T-cell (primary cell): ENCODE results near the gene APBB1IP. TPM values are rescaled to one million over a fixed set of nuclear protein-coding genes. Genes with fewer than 3 reads are reported as not detected.

Experiments used
- ATAC-seq, 4 experiments: fragments of 200-7000 bp in 3 of 4; fragments of 150-1000 bp in 1 of 4; cut with Tn5 transposase; replicated peaks in 1 of 4; 1 replicate in 3 of 4; 2 replicates in 1 of 4; pipeline ENCODE4 v1.10.0; 2021; ENCODE audit warnings: moderate library complexity in 3 of 4, mild to moderate bottlenecking in 2 of 4, moderate number of reproducible peaks in 1 of 4
- CTCF ChIA-PET, 2 donors: fragments of 300-600 bp; sonication (Branson Sonifier 250); formaldehyde crosslinking; loops; one replicate each; lab custom pipeline; 2022; ENCODE audit warnings: antibody characterized with exemption in 2 of 2; lab: Charles Lee
- POLR2A ChIA-PET, 2 donors: fragments of 300-600 bp; sonication (Branson Sonifier 250); formaldehyde crosslinking; loops; one replicate each; lab custom pipeline; 2022; ENCODE audit warnings: antibody characterized with exemption in 2 of 2; lab: Charles Lee
- DNase-seq, 35 experiments: peaks; one replicate each; pipeline versions ENCODE4 v3.0.0 to v3.0.0-alpha.2; 2013 to 2023
- H3K27ac ChIP-seq: one replicate; pipeline ENCODE4 v1.5.1; 2013; ENCODE audit warnings: low read length
- H3K27me3 ChIP-seq, 2 experiments: replicated peaks in 1 of 2; 1 replicate in 1 of 2; 2 replicates in 1 of 2; pipeline versions ENCODE4 v1.6.1 to v1.7.0; 2013; ENCODE audit warnings: low read length in 1 of 2, mixed read lengths in 1 of 2; ENCODE audit not compliant: control insufficient read depth in 2 of 2, insufficient read depth in 2 of 2; ENCODE audit errors: extremely low read depth in 1 of 2
- H3K36me3 ChIP-seq, 2 donors: 1 replicate in 1 of 2; 2 replicates in 1 of 2; pipeline versions ENCODE4 v1.6.1 to v1.7.0; 2013; ENCODE audit warnings: low read length in 1 of 2; ENCODE audit not compliant: control insufficient read depth in 2 of 2, insufficient read depth in 1 of 2; ENCODE audit errors: extremely low read depth in 1 of 2
- H3K4me1 ChIP-seq, 2 experiments: 1 replicate in 1 of 2; 2 replicates in 1 of 2; pipeline versions ENCODE4 v1.6.1 to v1.7.0; 2013; ENCODE audit warnings: low read length in 2 of 2, mixed read lengths in 1 of 2; ENCODE audit not compliant: insufficient read depth in 2 of 2, control insufficient read depth in 1 of 2; ENCODE audit errors: extremely low read depth in 1 of 2
- H3K4me3 ChIP-seq, 2 donors: 1 replicate in 1 of 2; 2 replicates in 1 of 2; pipeline versions ENCODE4 v1.5.1 to v1.7.0; 2013; ENCODE audit warnings: mild to moderate bottlenecking in 2 of 2, low read length in 1 of 2, moderate library complexity in 1 of 2; ENCODE audit not compliant: control insufficient read depth in 1 of 2; ENCODE audit errors: extremely low read depth in 1 of 2
- H3K9me3 ChIP-seq: 2 replicates; pipeline ENCODE4 v1.7.0; 2013
- H3K27ac Mint-ChIP-seq, 2 donors: one replicate each; pipeline ENCODE4 v1.8.0; 2020 to 2021; ENCODE audit warnings: mild to moderate bottlenecking in 2 of 2, mixed read lengths in 2 of 2
- H3K27me3 Mint-ChIP-seq, 2 donors: one replicate each; pipeline ENCODE4 v1.8.0; 2021 to 2022; ENCODE audit warnings: mixed read lengths in 2 of 2
- H3K36me3 Mint-ChIP-seq: one replicate; pipeline ENCODE4 v1.8.0; 2021; ENCODE audit warnings: mixed read lengths
- H3K4me1 Mint-ChIP-seq, 3 donors: one replicate each; pipeline ENCODE4 v1.8.0; 2020 to 2022; ENCODE audit warnings: mixed read lengths in 3 of 3, mild to moderate bottlenecking in 1 of 3
- H3K4me3 Mint-ChIP-seq, 3 donors: one replicate each; pipeline ENCODE4 v1.8.0; 2020 to 2022; ENCODE audit warnings: mild to moderate bottlenecking in 3 of 3, mixed read lengths in 3 of 3, moderate library complexity in 3 of 3
- H3K9me3 Mint-ChIP-seq, 3 donors: one replicate each; pipeline ENCODE4 v1.8.0; 2020 to 2022; ENCODE audit warnings: mixed read lengths in 3 of 3
- WGBS: methylation state at CpG from one replicate; pipeline ENCODE4 v1.1.5; 2013; ENCODE audit warnings: missing lambda C conversion rate; ENCODE audit not compliant: insufficient coverage; 5-methylcytosine and 5-hydroxymethylcytosine counted together
- total RNA-seq, 35 experiments: library from RNA in 6 of 35; stranded (reverse) in 6 of 35; fragments of 120-200 nt in 1 of 35; gene quantifications; one replicate each; pipeline versions ENCODE4 v1.2.1 to v1.2.4 and lab custom pipeline; 2013 to 2026

Gene APBB1IP
- total RNA-seq, 5 donors from 2014 or later (not counting 1 experiment from before 2014, with no cell fraction given): 86.5 to 102 (median 88.4) TPM

- Histone ChIP-seq H3K4me3 (no peak overlapping the region), H3K4me1 (no peaks in the 10 kb centered on the region), H3K27ac (no peak overlapping the region), H3K27me3 (no peaks in the 10 kb centered on the region), H3K9me3 (no peaks in the 10 kb centered on the region), H3K36me3 (peaks cover 8 to 66% of the 10 kb centered on the region in 2 donors)
- CTCF ChIA-PET: no interaction called here
- Mint-ChIP-seq H3K36me3 (peaks cover 73% of the 10 kb centered on the region), H3K9me3 (no peaks in the 10 kb centered on the region), H3K4me3 (no peak overlapping the region), H3K27ac (peak overlapping the region; percentile 57 to 65), H3K4me1 (peaks cover 15 to 23% (median 20%) of the 10 kb centered on the region in 3 donors), H3K27me3 (no peaks in the 10 kb centered on the region)
- POLR2A ChIA-PET: no interaction called here
- DNase-seq (no peak), ATAC-seq (no peak)
These were observed 69.3 kb downstream of the APBB1IP start for GRCh38 chr10:26507441-26507840.

- Histone ChIP-seq H3K4me3 (no peak overlapping the region), H3K36me3 (peaks cover 9 to 69% of the 10 kb centered on the region in 2 donors), H3K4me1 (no peaks in the 10 kb centered on the region), H3K27ac (no peak overlapping the region), H3K27me3 (no peaks in the 10 kb centered on the region), H3K9me3 (no peaks in the 10 kb centered on the region)
- Mint-ChIP-seq H3K27ac (no peak overlapping the region), H3K27me3 (no peaks in the 10 kb centered on the region), H3K9me3 (no peaks in the 10 kb centered on the region), H3K4me3 (no peak overlapping the region), H3K36me3 (peaks cover 76% of the 10 kb centered on the region), H3K4me1 (peaks cover 12 to 20% (median 19%) of the 10 kb centered on the region in 3 donors)
- ChIA-PET CTCF (no interaction called here), POLR2A (no interaction called here)
- WGBS: 100% methylated on average over 1 of the region's 4 CpGs
- no peak for DNase-seq
- ATAC-seq: no peak
These were observed 69.9 kb downstream of the APBB1IP start for GRCh38 chr10:26508016-26508415.

GRCh38 chr10:26509307-26509706, 71.2 kb downstream of the APBB1IP start:
- no peak overlapping the region for H3K27ac ChIP-seq
- no peaks in the 10 kb centered on the region for H3K9me3 ChIP-seq
- Mint-ChIP-seq H3K27ac (peak overlapping the region; percentile 13 to 65), H3K4me3 (no peak overlapping the region), H3K4me1 (peaks cover 12 to 13% (median 13%) of the 10 kb centered on the region in 3 donors), H3K27me3 (no peaks in the 10 kb centered on the region), H3K36me3 (peaks cover 83% of the 10 kb centered on the region), H3K9me3 (no peaks in the 10 kb centered on the region)
- H3K27me3 ChIP-seq: no peaks in the 10 kb centered on the region
- ChIA-PET CTCF (no interaction called here), POLR2A (no interaction called here)
- no peaks in the 10 kb centered on the region for H3K4me1 ChIP-seq
- WGBS: no CpG with 5 or more reads among the region's 1 CpG
- DNase-seq: no peak
- H3K36me3 ChIP-seq: peaks cover 11 to 73% of the 10 kb centered on the region in 2 donors
- no peak for ATAC-seq
- no peak overlapping the region for H3K4me3 ChIP-seq

- Mint-ChIP-seq H3K27me3 (no peaks in the 10 kb centered on the region), H3K4me3 (no peak overlapping the region), H3K4me1 (peaks cover 3 to 13% (median 12%) of the 10 kb centered on the region in 3 donors), H3K9me3 (no peaks in the 10 kb centered on the region), H3K27ac (peak overlapping the region in 1 of 2 donors; percentile 16), H3K36me3 (peaks cover 87% of the 10 kb centered on the region)
- Histone ChIP-seq H3K4me3 (no peak overlapping the region), H3K27ac (no peak overlapping the region), H3K36me3 (peaks cover 24 to 75% of the 10 kb centered on the region in 2 donors), H3K4me1 (no peaks in the 10 kb centered on the region), H3K27me3 (no peaks in the 10 kb centered on the region), H3K9me3 (no peaks in the 10 kb centered on the region)
- ATAC-seq (no peak), DNase-seq (no peak)
- no CpG with 5 or more reads among the region's 1 CpG for WGBS
- ChIA-PET CTCF (no interaction called here), POLR2A (no interaction called here)
These were observed 75.0 kb downstream of the APBB1IP start for GRCh38 chr10:26513101-26513500.

GRCh38 chr10:26516540-26517101, 78.5 kb downstream of the APBB1IP start:
- no peak for ATAC-seq
- ChIA-PET CTCF (interaction anchor here in 1 of 2 donors (0.7 kb wide), 1 partner anchor 101 kb away, joined by 3 read pairs; no protein-coding TSS in a partner anchor), POLR2A (interaction anchor here in 1 of 2 donors (0.5 to 0.6 kb wide), 2 partner anchors 47 to 243 kb away, joined by 3 read pairs; no protein-coding TSS in a partner anchor)
- Mint-ChIP-seq H3K4me1 (peaks cover 15 to 27% (median 23%) of the 10 kb centered on the region in 3 donors), H3K27ac (no peak overlapping the region), H3K27me3 (no peaks in the 10 kb centered on the region), H3K36me3 (peaks cover 91% of the 10 kb centered on the region), H3K4me3 (no peak overlapping the region), H3K9me3 (peaks cover 0 to 4% (median 4%) of the 10 kb centered on the region in 3 donors)
- Histone ChIP-seq H3K4me1 (no peaks in the 10 kb centered on the region), H3K9me3 (no peaks in the 10 kb centered on the region), H3K27me3 (no peaks in the 10 kb centered on the region), H3K27ac (no peak overlapping the region), H3K36me3 (peaks cover 28 to 95% of the 10 kb centered on the region in 2 donors), H3K4me3 (no peak overlapping the region)
- WGBS: 94% methylated on average over 7 of the region's 11 CpGs
- DNase-seq: no peak

GRCh38 chr10:26517141-26517867, 79.2 kb downstream of the APBB1IP start:
- H3K27me3 ChIP-seq: no peaks in the 10 kb centered on the region
- no peak for ATAC-seq
- Mint-ChIP-seq H3K9me3 (peaks cover 0 to 4% (median 4%) of the 10 kb centered on the region in 3 donors), H3K27me3 (no peaks in the 10 kb centered on the region), H3K36me3 (peaks cover 90% of the 10 kb centered on the region), H3K4me3 (no peak overlapping the region), H3K4me1 (peaks cover 17 to 27% (median 26%) of the 10 kb centered on the region in 3 donors), H3K27ac (peak overlapping the region in 1 of 2 donors; percentile 25)
- 100% methylated on average over 3 of the region's 9 CpGs for WGBS
- no peaks in the 10 kb centered on the region for H3K4me1 ChIP-seq
- H3K9me3 ChIP-seq: no peaks in the 10 kb centered on the region
- H3K36me3 ChIP-seq: peaks cover 28 to 94% of the 10 kb centered on the region in 2 donors
- H3K4me3 ChIP-seq: no peak overlapping the region
- ChIA-PET POLR2A (no interaction called here), CTCF (interaction anchor here in 1 of 2 donors (0.7 kb wide), 1 partner anchor 102 kb away, joined by 3 read pairs; no protein-coding TSS in a partner anchor)
- H3K27ac ChIP-seq: no peak overlapping the region
- peak in 1 of 35 experiments; percentile 11 for DNase-seq
